Stomach smooth muscle (tissue), 2 donors: Measurements from ENCODE around the gene PLTP.

ENCODE experiments used
- H3K27ac ChIP-seq: one replicate; pipeline ENCODE4 v1.7.0; 2013; ENCODE audit warnings: mild to moderate bottlenecking, low read length, inconsistent platforms
- H3K27me3 ChIP-seq, 2 donors: one replicate each; pipeline ENCODE4 v1.7.0; 2013; ENCODE audit warnings: low read length in 2 of 2; ENCODE audit not compliant: insufficient read depth in 2 of 2, control insufficient read depth in 1 of 2
- H3K36me3 ChIP-seq, 2 donors: one replicate each; pipeline ENCODE4 v1.7.0; 2013; ENCODE audit warnings: low read length in 2 of 2; ENCODE audit not compliant: control insufficient read depth in 2 of 2, insufficient read depth in 2 of 2
- H3K4me1 ChIP-seq: one replicate; pipeline ENCODE4 v1.7.0; 2013; ENCODE audit warnings: low read length; ENCODE audit not compliant: control insufficient read depth, insufficient read depth
- H3K4me3 ChIP-seq, 2 donors: one replicate each; pipeline ENCODE4 v1.7.0; 2013; ENCODE audit warnings: low read length in 2 of 2
- H3K9ac ChIP-seq, 2 donors: one replicate each; pipeline ENCODE4 v1.7.0; 2013; ENCODE audit warnings: low read length in 2 of 2, mild to moderate bottlenecking in 1 of 2
- H3K9me3 ChIP-seq, 2 donors: one replicate each; pipeline ENCODE4 v1.7.0; 2013; ENCODE audit warnings: low read length in 2 of 2; ENCODE audit not compliant: control insufficient read depth in 2 of 2
- donor health status: healthy.
- donor health status: Pancreatic carcinoma.

The PLTP gene

GRCh38 chr20:45950330-45950646 lies 38.3 kb upstream of the PLTP start:
- Histone ChIP-seq H3K27me3 (no peaks in the 10 kb centered on the region), H3K4me3 (no peak overlapping the region), H3K9me3 (no peaks in the 10 kb centered on the region), H3K9ac (no peak overlapping the region), H3K27ac (no peak overlapping the region), H3K4me1 (peaks cover 3% of the 10 kb centered on the region), H3K36me3 (peaks cover 57 to 75% of the 10 kb centered on the region in 2 donors)

GRCh38 chr20:45949542-45950329 lies 37.8 kb upstream of the PLTP start:
- H3K27ac ChIP-seq: no peak overlapping the region
- H3K9ac ChIP-seq: peak overlapping the region in 1 of 2 donors; percentile 13
- no peak overlapping the region for H3K4me3 ChIP-seq
- no peaks in the 10 kb centered on the region for H3K9me3 ChIP-seq
- no peaks in the 10 kb centered on the region for H3K27me3 ChIP-seq
- peaks cover 3% of the 10 kb centered on the region for H3K4me1 ChIP-seq
- peaks cover 62 to 81% of the 10 kb centered on the region in 2 donors for H3K36me3 ChIP-seq

- Histone ChIP-seq H3K27ac (no peak overlapping the region), H3K4me3 (no peak overlapping the region), H3K36me3 (peaks cover 70 to 89% of the 10 kb centered on the region in 2 donors), H3K9me3 (no peaks in the 10 kb centered on the region), H3K27me3 (no peaks in the 10 kb centered on the region), H3K4me1 (peaks cover 3% of the 10 kb centered on the region), H3K9ac (no peak overlapping the region)
Measured at GRCh38 chr20:45948742-45949541, 37.0 kb upstream of the PLTP start.

GRCh38 chr20:45948261-45948733 lies 36.3 kb upstream of the PLTP start:
- H3K4me1 ChIP-seq: peaks cover 3% of the 10 kb centered on the region
- H3K27ac ChIP-seq: no peak overlapping the region

GRCh38 chr20:45947110-45947866 lies 35.3 kb upstream of the PLTP start:
- Histone ChIP-seq H3K27ac (no peak overlapping the region), H3K36me3 (peaks cover 71 to 86% of the 10 kb centered on the region in 2 donors), H3K9ac (no peak overlapping the region)

More at GRCh38 chr20:45948261-45948733, 36.3 kb upstream of the PLTP start:
- no peak overlapping the region for H3K4me3 ChIP-seq
- no peaks in the 10 kb centered on the region for H3K27me3 ChIP-seq
- H3K9ac ChIP-seq: no peak overlapping the region
- peaks cover 75 to 89% of the 10 kb centered on the region in 2 donors for H3K36me3 ChIP-seq
- no peaks in the 10 kb centered on the region for H3K9me3 ChIP-seq

GRCh38 chr20:45946149-45946970 lies 34.4 kb upstream of the PLTP start:
- Histone ChIP-seq H3K4me3 (no peak overlapping the region), H3K36me3 (peaks cover 62 to 76% of the 10 kb centered on the region in 2 donors), H3K9me3 (no peaks in the 10 kb centered on the region), H3K27me3 (no peaks in the 10 kb centered on the region), H3K4me1 (peaks cover 3% of the 10 kb centered on the region), H3K9ac (no peak overlapping the region), H3K27ac (no peak overlapping the region)

More at GRCh38 chr20:45947110-45947866, 35.3 kb upstream of the PLTP start:
- Histone ChIP-seq H3K9me3 (no peaks in the 10 kb centered on the region), H3K4me3 (no peak overlapping the region), H3K4me1 (peaks cover 3% of the 10 kb centered on the region), H3K27me3 (no peaks in the 10 kb centered on the region)

- H3K27me3 ChIP-seq: no peaks in the 10 kb centered on the region
- peaks cover 3% of the 10 kb centered on the region for H3K4me1 ChIP-seq
- H3K9ac ChIP-seq: no peak overlapping the region
- no peak overlapping the region for H3K27ac ChIP-seq
- H3K9me3 ChIP-seq: no peaks in the 10 kb centered on the region
- no peak overlapping the region for H3K4me3 ChIP-seq
- peaks cover 63 to 77% of the 10 kb centered on the region in 2 donors for H3K36me3 ChIP-seq
Measured at GRCh38 chr20:45945678-45946148, 33.8 kb upstream of the PLTP start.

- Histone ChIP-seq H3K36me3 (peaks cover 65 to 78% of the 10 kb centered on the region in 2 donors), H3K27ac (no peak overlapping the region), H3K9ac (no peak overlapping the region), H3K27me3 (no peaks in the 10 kb centered on the region), H3K4me3 (no peak overlapping the region), H3K9me3 (no peaks in the 10 kb centered on the region), H3K4me1 (peaks cover 2% of the 10 kb centered on the region)
Measured at GRCh38 chr20:45944965-45945677, 33.2 kb upstream of the PLTP start.

- no peaks in the 10 kb centered on the region for H3K4me1 ChIP-seq
- no peak overlapping the region for H3K4me3 ChIP-seq
- no peak overlapping the region for H3K27ac ChIP-seq
- H3K9ac ChIP-seq: no peak overlapping the region
- peaks cover 71 to 78% of the 10 kb centered on the region in 2 donors for H3K36me3 ChIP-seq
- no peaks in the 10 kb centered on the region for H3K9me3 ChIP-seq
- H3K27me3 ChIP-seq: no peaks in the 10 kb centered on the region
Measured at GRCh38 chr20:45944151-45944964, 32.4 kb upstream of the PLTP start.
